ENCODE results near the gene SEM1.

SEM1 gene

GRCh38 chr7:96689414-96689813 is 20.2 kb downstream of the SEM1 start:
- TF ChIP-seq ZNF274 (IDR thresholded peaks at IDR 0.05; ENCODE audit: low read depth, low read length), result no peak

GRCh38 chr7:96686305-96686704 is 23.3 kb downstream of the SEM1 start:
- TF ChIP-seq ZNF274 (IDR thresholded peaks at IDR 0.05; ENCODE audit: low read depth, low read length), result no peak
- H3K4me3 ChIP-seq (ENCODE audit: low read length), result no peak overlapping the region

More at GRCh38 chr7:96689414-96689813, 20.2 kb downstream of the SEM1 start:
- no peak overlapping the region for H3K4me3 ChIP-seq (ENCODE audit: low read length)

- no peak for TF ChIP-seq ZNF274 (IDR thresholded peaks at IDR 0.05; ENCODE audit: low read depth, low read length)
Observed at GRCh38 chr7:96685755-96686154, 23.9 kb downstream of the SEM1 start.

GRCh38 chr7:96685353-96685752 is 24.3 kb downstream of the SEM1 start:
- no peak for TF ChIP-seq ZNF274 (IDR thresholded peaks at IDR 0.05; ENCODE audit: low read depth, low read length)

More at GRCh38 chr7:96685755-96686154, 23.9 kb downstream of the SEM1 start:
- H3K4me3 ChIP-seq (ENCODE audit: low read length), result no peak overlapping the region

GRCh38 chr7:96679886-96680285 is 29.8 kb downstream of the SEM1 start:
- TF ChIP-seq ZNF274 (IDR thresholded peaks at IDR 0.05; ENCODE audit: low read depth, low read length), result no peak
- no peak overlapping the region for H3K4me3 ChIP-seq (ENCODE audit: low read length)

More at GRCh38 chr7:96685353-96685752, 24.3 kb downstream of the SEM1 start:
- H3K4me3 ChIP-seq (ENCODE audit: low read length), result no peak overlapping the region

- H3K4me3 ChIP-seq (ENCODE audit: low read length), result no peak overlapping the region
- no peak for TF ChIP-seq ZNF274 (IDR thresholded peaks at IDR 0.05; ENCODE audit: low read depth, low read length)
Observed at GRCh38 chr7:96676919-96677318, 32.7 kb downstream of the SEM1 start.

- no peak overlapping the region for H3K4me3 ChIP-seq (ENCODE audit: low read length)
- TF ChIP-seq ZNF274 (IDR thresholded peaks at IDR 0.05; ENCODE audit: low read depth, low read length), result no peak
Observed at GRCh38 chr7:96675548-96675947, 34.1 kb downstream of the SEM1 start.

GRCh38 chr7:96674565-96674964 is 35.1 kb downstream of the SEM1 start:
- TF ChIP-seq ZNF274 (IDR thresholded peaks at IDR 0.05; ENCODE audit: low read depth, low read length), result no peak
- H3K4me3 ChIP-seq (ENCODE audit: low read length), result no peak overlapping the region

GRCh38 chr7:96671854-96672253 is 37.8 kb downstream of the SEM1 start:
- no peak for TF ChIP-seq ZNF274 (IDR thresholded peaks at IDR 0.05; ENCODE audit: low read depth, low read length)
- H3K4me3 ChIP-seq (ENCODE audit: low read length), result no peak overlapping the region

GRCh38 chr7:96670338-96671289 is 39.0 kb downstream of the SEM1 start:
- TF ChIP-seq ZNF274 (IDR thresholded peaks at IDR 0.05; ENCODE audit: low read depth, low read length), result no peak
- H3K4me3 ChIP-seq (ENCODE audit: low read length), result no peak overlapping the region

- TF ChIP-seq ZNF274 (IDR thresholded peaks at IDR 0.05; ENCODE audit: low read depth, low read length), result no peak
Observed at GRCh38 chr7:96669812-96670211, 39.8 kb downstream of the SEM1 start.

GRCh38 chr7:96667026-96667425 is 42.6 kb downstream of the SEM1 start:
- no peak overlapping the region for H3K4me3 ChIP-seq (ENCODE audit: low read length)
- TF ChIP-seq ZNF274 (IDR thresholded peaks at IDR 0.05; ENCODE audit: low read depth, low read length), result no peak

More at GRCh38 chr7:96669812-96670211, 39.8 kb downstream of the SEM1 start:
- no peak overlapping the region for H3K4me3 ChIP-seq (ENCODE audit: low read length)

GRCh38 chr7:96665689-96666088 is 44.0 kb downstream of the SEM1 start:
- no peak overlapping the region for H3K4me3 ChIP-seq (ENCODE audit: low read length)
- TF ChIP-seq ZNF274 (IDR thresholded peaks at IDR 0.05; ENCODE audit: low read depth, low read length), result no peak

GRCh38 chr7:96664793-96665192 is 44.9 kb downstream of the SEM1 start:
- TF ChIP-seq ZNF274 (IDR thresholded peaks at IDR 0.05; ENCODE audit: low read depth, low read length), result no peak
- H3K4me3 ChIP-seq (ENCODE audit: low read length), result no peak overlapping the region

- no peak for TF ChIP-seq ZNF274 (IDR thresholded peaks at IDR 0.05; ENCODE audit: low read depth, low read length)
- H3K4me3 ChIP-seq (ENCODE audit: low read length), result no peak overlapping the region
Observed at GRCh38 chr7:96663871-96664445, 45.7 kb downstream of the SEM1 start.
